Omental fat pad (tissue), 4 donors: Measurements from ENCODE around the gene STIL. TPM values are rescaled to one million over a fixed set of nuclear protein-coding genes. Genes with fewer than 3 reads are reported as not detected.
"Not testable (repeated sequence)": the region's sequence is repeated elsewhere in the genome, so short reads cannot be mapped to it uniquely, and the experiment has no call there.

Experiments used
- ATAC-seq: fragments of 150-250 bp; one replicate; pipeline ENCODE4 v1.9.1; 2016; ENCODE audit warnings: mild to moderate bottlenecking, moderate library complexity; ENCODE audit not compliant: low FRiP score
- DNase-seq: peaks from one replicate; pipeline ENCODE4 v3.0.0-alpha.2; 2019; ENCODE audit warnings: low spot score
- CTCF ChIP-seq, 3 donors: fragments of 450-650 bp; IDR thresholded peaks; one replicate each; pipeline ENCODE4 v1.5.1; 2016 to 2017; ENCODE audit warnings: antibody characterized with exemption in 3 of 3, mild to moderate bottlenecking in 3 of 3, moderate library complexity in 2 of 3
- total RNA-seq, 4 donors: library from RNA; depleted of rRNA; stranded (reverse); fragments of >200 nt; gene quantifications; one replicate each; pipeline ENCODE4 v1.1.0, GENCODE V29; 2016

Gene STIL
- total RNA-seq, 4 donors from 2014 or later: 1.0 to 2.2 (median 1.3) TPM

DNA sequence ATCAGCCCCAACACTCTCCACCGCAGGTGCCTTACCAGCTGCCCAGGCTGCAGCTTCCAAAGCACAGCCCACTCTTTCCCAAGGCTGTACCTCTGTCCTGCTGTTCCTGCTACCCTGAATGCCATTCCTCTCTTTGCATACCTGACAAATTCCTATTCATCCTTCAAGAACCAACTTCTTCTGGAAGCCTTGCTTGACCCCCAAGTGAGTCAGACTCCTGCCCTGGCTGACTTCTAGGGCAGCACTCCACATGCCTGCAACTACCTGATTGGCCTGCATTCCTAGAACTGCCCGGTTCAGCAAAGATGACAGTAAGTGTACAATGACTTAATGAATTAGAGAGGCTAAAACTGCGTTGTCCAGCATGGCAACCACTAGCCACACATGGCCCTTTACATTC, 103.3 kb downstream of the STIL start:
- ATAC-seq (no peak), DNase-seq (no peak)
- TF ChIP-seq CTCF (IDR thresholded peaks at IDR 0.05): no peak

DNA sequence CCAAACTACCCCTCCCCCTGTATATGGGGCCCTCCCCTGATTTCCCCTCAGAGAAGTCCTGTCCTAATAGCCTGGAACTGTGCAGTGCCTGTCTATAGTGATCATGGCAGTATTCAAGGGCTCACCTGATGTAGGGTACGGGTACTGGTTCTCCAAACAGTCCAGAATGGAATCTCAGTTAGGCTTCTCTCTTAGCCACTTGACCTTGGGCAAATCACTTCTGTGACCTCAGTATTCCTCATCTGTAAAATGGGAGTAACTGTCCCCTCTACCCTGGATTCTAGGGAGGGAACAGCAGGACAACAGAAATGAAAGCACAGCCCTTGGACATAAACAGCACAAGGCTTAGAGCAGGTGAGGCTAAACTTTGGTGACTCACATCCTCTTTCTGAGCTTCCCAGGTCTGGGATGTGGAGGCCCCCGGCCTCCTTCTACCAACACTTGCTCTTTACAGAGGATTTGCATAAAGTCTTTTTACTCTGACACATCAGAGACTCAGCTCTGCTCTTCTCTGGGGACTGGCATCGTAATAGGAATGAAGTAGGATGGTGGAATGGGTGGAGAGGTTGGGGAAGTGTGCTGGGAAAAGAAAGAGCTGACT, 104.1 kb downstream of the STIL start:
- no peak for TF ChIP-seq CTCF (IDR thresholded peaks at IDR 0.05)
- no peak for ATAC-seq
- DNase-seq: no peak

DNA sequence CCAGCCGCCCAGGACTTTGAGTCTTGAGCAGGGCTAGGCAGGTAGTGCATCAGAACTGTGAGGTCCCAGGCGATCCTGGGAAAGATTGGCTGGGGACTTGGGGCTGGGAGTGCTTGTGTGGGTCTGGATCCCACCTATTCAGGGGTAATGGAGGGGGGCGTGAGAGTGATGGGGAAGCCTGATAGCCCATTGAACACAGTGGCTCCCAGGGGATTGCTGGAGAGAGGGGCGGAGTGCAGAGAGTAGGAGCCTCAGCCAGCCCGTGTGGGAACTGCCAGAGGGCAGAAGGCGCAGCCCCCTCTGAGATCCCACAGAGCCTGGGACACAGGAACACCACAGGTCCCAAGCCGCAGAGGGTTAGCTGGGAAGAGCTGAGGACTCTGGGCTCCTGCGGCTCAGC, 104.9 kb downstream of the STIL start:
- ATAC-seq: no peak
- DNase-seq: no peak
- TF ChIP-seq CTCF (IDR thresholded peaks at IDR 0.05): no peak

DNA sequence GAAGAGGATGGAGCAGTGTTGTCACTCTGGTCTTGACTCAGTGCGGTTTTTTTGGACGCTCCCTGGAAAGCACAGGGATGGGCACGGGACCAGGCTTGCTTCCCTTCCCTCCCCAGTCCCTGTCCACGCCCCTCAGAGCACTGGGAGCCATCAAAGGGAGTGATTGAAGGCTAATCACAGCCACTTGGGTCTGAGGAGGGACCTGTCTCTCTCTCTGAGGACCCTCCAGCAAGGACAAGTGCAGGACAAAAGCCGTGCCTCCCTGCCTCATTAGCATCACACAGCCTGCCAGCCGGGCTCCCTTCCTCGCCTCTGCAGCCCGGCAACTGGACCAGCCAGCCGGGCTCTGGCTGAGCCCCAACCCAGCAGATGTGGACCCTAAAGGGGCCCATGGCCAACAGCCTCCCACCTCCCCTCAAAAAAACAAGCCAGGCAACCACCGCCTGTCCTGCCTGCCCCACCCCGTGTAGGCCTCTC, 105.5 kb downstream of the STIL start:
- ATAC-seq (no peak), DNase-seq (no peak)
- TF ChIP-seq CTCF (IDR thresholded peaks at IDR 0.05): no peak

DNA sequence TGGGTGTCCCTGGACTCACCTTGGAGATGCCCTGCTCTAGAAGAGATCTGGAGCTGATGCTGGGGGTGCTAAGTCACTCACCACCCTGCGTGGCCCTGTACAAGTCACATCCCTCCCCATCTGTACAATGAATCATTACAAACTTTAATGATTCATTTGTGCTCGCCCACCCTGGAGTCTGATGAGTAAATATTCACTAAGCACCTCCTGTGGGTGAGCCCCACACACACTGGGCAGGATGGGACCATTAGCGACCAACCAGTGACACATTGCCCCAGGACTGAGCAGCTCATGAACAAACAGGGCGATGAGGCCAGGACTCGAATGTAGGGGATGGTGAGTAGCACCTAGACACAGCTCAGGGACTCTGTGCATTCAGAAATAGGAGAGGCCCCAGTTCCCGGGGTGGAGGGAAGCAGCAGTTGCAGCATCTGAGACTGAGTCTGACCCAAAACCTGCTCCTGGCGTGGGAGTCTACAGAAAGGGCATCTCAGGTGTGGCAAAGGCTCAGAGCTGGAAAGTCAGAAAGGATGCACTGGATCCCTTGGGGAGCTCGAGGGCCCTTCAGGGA, 106.1 kb downstream of the STIL start:
- ATAC-seq: no peak
- DNase-seq: no peak
- no peak for TF ChIP-seq CTCF (IDR thresholded peaks at IDR 0.05)

DNA sequence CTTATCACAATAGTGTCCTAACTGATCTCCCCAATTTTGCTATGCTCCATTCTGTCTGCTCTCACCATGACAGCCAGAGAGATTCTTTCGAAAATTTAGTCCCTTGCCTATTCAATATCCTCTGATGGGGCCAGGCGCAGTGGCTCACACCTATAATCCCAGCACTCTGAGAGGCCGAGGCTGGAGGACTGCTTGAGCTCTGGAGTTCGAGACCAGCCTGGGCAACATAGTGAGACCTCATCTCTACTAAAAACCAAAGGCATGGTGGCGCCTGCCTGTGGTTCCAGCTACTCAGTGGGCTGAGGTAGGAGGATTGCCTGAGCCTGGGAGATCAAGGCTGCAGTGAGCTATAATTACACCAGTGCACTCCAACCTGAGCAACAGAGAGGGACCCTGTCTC, 108.0 kb downstream of the STIL start:
- DNase-seq (no peak), ATAC-seq (no peak)
- TF ChIP-seq CTCF (IDR thresholded peaks at IDR 0.05): no peak

- DNase-seq, ATAC-seq: not testable (repeated sequence)
Measured at GRCh38 chr1:47203504-47203903, 110.4 kb downstream of the STIL start.
